Activated CD4-positive, alpha-beta T cell treated with anti-CD3 and anti-CD28 coated beads, Interleukin-10, Interleukin-2, amounts not matched to agents 100 ng/mL and 50 ng/mL, durations not matched to agents 16 hours and 8 hours (primary cell): Measurements from ENCODE around the gene OSR1.
A peak's percentile ranks its signal among the peaks of the same experiment; 100 is the strongest.
"Not testable (repeated sequence)": the region's sequence is repeated elsewhere in the genome, so short reads cannot be mapped to it uniquely, and the experiment has no call there.

Experiments used
- DNase-seq: peaks from one replicate; pipeline ENCODE4 v3.0.0-alpha.2; 2020

Gene OSR1

GRCh38 chr2:19358242-19359020 lies at the start of gene OSR1:
OSR1 (minus strand) TSS chr2:19358623; CDS start chr2:19353805, 4,818 bp downstream.
- no peak for DNase-seq

GRCh38 chr2:19403785-19404184 lies 45.4 kb upstream of the OSR1 start:
- DNase-seq: no peak

- no peak for DNase-seq
These were observed 33.8 kb upstream of the OSR1 start for GRCh38 chr2:19392191-19392590.

- not testable (repeated sequence) for DNase-seq
These were observed 31.0 kb upstream of the OSR1 start for GRCh38 chr2:19389469-19389868.

GRCh38 chr2:19380532-19380931 lies 22.1 kb upstream of the OSR1 start:
- no peak for DNase-seq

GRCh38 chr2:19378939-19379338 lies 20.5 kb upstream of the OSR1 start:
- DNase-seq: no peak

GRCh38 chr2:19377717-19378116 lies 19.3 kb upstream of the OSR1 start:
- DNase-seq: no peak

GRCh38 chr2:19373352-19373751 lies 14.9 kb upstream of the OSR1 start:
- no peak for DNase-seq

GRCh38 chr2:19371996-19372582 lies 13.7 kb upstream of the OSR1 start:
- DNase-seq: no peak

GRCh38 chr2:19369341-19369955 lies 11.0 kb upstream of the OSR1 start:
- DNase-seq: no peak

- DNase-seq: no peak
These were observed 10.3 kb upstream of the OSR1 start for GRCh38 chr2:19368760-19369159.

- DNase-seq: no peak
These were observed 8.9 kb upstream of the OSR1 start for GRCh38 chr2:19367326-19367725.

GRCh38 chr2:19365126-19365525 lies 6.7 kb upstream of the OSR1 start:
- no peak for DNase-seq

- no peak for DNase-seq
These were observed 5.6 kb upstream of the OSR1 start for GRCh38 chr2:19364014-19364413.

- DNase-seq: no peak
These were observed 5.0 kb upstream of the OSR1 start for GRCh38 chr2:19363474-19363778.

GRCh38 chr2:19362755-19363473 lies 4.5 kb upstream of the OSR1 start:
- peak; percentile 50 for DNase-seq

- peak; percentile 15 for DNase-seq
These were observed 3.8 kb upstream of the OSR1 start for GRCh38 chr2:19362094-19362754.

GRCh38 chr2:19361325-19361990 lies 3.0 kb upstream of the OSR1 start:
- DNase-seq: no peak

GRCh38 chr2:19360966-19361321 lies 2.5 kb upstream of the OSR1 start:
- DNase-seq: no peak

GRCh38 chr2:19360266-19360965 lies 2.0 kb upstream of the OSR1 start:
- DNase-seq: no peak

GRCh38 chr2:19359456-19359855 lies 1.0 kb upstream of the OSR1 start:
- no peak for DNase-seq

- DNase-seq: no peak
These were observed 566 bp upstream of the OSR1 start for GRCh38 chr2:19359021-19359357.
